Stromal cell of bone marrow (primary cell): ENCODE measurements around the gene CFAP57.
"Not testable (repeated sequence)": the region's sequence is repeated elsewhere in the genome, so short reads cannot be mapped to it uniquely, and the experiment has no call there.

ENCODE experiments used
- DNase-seq: peaks from one replicate; pipeline ENCODE4 v3.0.0-alpha.2; 2012; ENCODE audit warnings: low read depth

The CFAP57 gene

GRCh38 chr1:43171876-43172526 is at the start of gene CFAP57, which contains the start of gene EBNA1BP2:
CFAP57 (plus strand) TSS chr1:43172330; CDS start chr1:43172754, 424 bp downstream.
EBNA1BP2 (minus strand) TSS chr1:43172290; CDS start chr1:43172118, 172 bp downstream.
- DNase-seq = peak; percentile 90

- DNase-seq = no peak
Observed at GRCh38 chr1:43123031-43123430, 49.1 kb upstream of the CFAP57 start.

GRCh38 chr1:43128816-43129215 is 43.3 kb upstream of the CFAP57 start:
- no peak for DNase-seq

- no peak for DNase-seq
Observed at GRCh38 chr1:43129426-43129825, 42.7 kb upstream of the CFAP57 start.

GRCh38 chr1:43134068-43134467 is 38.1 kb upstream of the CFAP57 start:
- DNase-seq = no peak

- no peak for DNase-seq
Observed at GRCh38 chr1:43134640-43135039, 37.5 kb upstream of the CFAP57 start.

GRCh38 chr1:43135857-43136781 is 36.0 kb upstream of the CFAP57 start:
- DNase-seq = no peak

GRCh38 chr1:43137445-43138052 is 34.6 kb upstream of the CFAP57 start:
- no peak for DNase-seq

- DNase-seq = not testable (repeated sequence)
Observed at GRCh38 chr1:43139295-43139694, 32.8 kb upstream of the CFAP57 start.

GRCh38 chr1:43140010-43140409 is 32.1 kb upstream of the CFAP57 start:
- DNase-seq = no peak

GRCh38 chr1:43140583-43140982 is 31.5 kb upstream of the CFAP57 start:
- no peak for DNase-seq

- DNase-seq = no peak
Observed at GRCh38 chr1:43143441-43143888, 28.7 kb upstream of the CFAP57 start.

- DNase-seq = peak; percentile 21
Observed at GRCh38 chr1:43144237-43144636, 27.9 kb upstream of the CFAP57 start.

- peak; percentile 24 for DNase-seq
Observed at GRCh38 chr1:43147625-43148327, 24.4 kb upstream of the CFAP57 start.

GRCh38 chr1:43149889-43150288 is 22.2 kb upstream of the CFAP57 start:
- no peak for DNase-seq

GRCh38 chr1:43152866-43153265 is 19.3 kb upstream of the CFAP57 start:
- no peak for DNase-seq

- DNase-seq = no peak
Observed at GRCh38 chr1:43153443-43153842, 18.7 kb upstream of the CFAP57 start.

- no peak for DNase-seq
Observed at GRCh38 chr1:43156026-43156425, 16.1 kb upstream of the CFAP57 start.

- no peak for DNase-seq
Observed at GRCh38 chr1:43165162-43165561, 7.0 kb upstream of the CFAP57 start.

- no peak for DNase-seq
Observed at GRCh38 chr1:43165765-43166164, 6.4 kb upstream of the CFAP57 start.

- no peak for DNase-seq
Observed at GRCh38 chr1:43171312-43171875, 736 bp upstream of the CFAP57 start.

GRCh38 chr1:43172527-43172972 is 420 bp downstream of the CFAP57 start:
- DNase-seq = peak; percentile 54
